Measurements from ENCODE around the gene ARHGAP45.
"Not testable (repeated sequence)": the region's sequence is repeated elsewhere in the genome, so short reads cannot be mapped to it uniquely, and the experiment has no call there.

Gene ARHGAP45

DNA sequence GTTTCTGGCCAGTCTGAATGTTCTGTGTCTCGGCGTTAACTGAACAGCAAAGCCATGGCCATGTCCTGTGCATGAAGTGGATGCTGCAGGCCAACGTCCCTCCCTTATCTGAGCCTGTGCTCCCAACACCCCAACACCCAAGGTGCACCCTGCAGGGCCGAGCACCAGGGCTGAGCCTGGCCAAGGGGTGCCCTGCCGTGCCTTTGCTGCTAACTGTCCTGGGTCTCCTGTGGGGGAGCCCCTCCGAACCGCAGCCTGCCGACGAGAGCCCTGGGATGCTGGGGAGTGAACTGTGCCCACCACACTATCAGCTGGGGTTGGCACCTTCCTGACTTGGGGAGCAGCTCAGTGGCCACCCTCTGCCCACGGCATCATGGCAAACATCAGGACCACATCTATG is 54.4 kb downstream of the ARHGAP45 start:
- no peak for DNase-seq

DNA sequence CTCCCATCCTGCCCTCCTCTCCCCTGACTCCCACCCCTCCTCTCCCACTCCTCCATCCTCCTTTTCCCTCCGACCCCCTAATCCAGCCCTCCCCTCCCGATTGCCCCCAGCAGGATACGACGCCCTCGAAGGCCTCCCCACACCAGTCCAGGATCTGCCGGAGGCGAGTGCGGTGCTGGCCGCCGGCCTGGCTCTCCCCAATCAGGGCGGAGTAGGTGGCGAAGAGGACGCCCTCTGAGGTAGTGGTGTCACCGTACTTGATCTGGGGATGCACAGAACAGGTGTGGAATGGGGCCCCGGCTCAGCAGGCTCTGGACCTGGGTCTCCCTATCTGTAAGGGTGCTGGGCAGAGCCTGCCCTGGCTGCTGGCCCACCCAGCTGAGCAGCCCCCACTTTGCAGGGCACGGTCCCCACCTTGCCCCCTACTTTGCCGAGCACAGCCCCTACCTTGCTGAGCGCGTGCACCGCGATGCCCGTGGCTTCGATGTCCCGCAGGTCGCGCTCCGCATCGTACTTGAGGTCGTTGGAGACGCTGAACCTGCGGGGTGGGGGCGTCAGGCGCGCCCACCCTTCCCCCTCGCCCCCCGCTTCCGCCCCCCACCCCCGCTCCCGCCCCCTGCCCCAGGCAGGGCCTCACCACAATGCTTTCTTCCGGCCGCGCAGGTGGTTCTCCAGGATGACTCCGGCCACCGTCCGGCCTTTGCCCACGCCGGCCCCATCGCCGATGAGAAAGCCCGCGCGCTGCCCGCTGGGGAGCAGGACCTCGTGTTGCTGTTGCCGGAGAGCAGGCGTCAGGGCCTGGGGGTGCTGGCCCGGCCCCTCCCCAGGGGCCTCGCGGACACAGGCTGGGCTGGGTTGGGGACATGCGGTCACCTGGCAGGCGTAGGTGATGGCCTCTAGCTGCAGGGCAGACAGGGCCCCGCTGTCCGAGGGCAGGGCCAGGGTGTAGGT is 55.3 kb downstream of the ARHGAP45 start:
- DNase-seq = no peak

DNA sequence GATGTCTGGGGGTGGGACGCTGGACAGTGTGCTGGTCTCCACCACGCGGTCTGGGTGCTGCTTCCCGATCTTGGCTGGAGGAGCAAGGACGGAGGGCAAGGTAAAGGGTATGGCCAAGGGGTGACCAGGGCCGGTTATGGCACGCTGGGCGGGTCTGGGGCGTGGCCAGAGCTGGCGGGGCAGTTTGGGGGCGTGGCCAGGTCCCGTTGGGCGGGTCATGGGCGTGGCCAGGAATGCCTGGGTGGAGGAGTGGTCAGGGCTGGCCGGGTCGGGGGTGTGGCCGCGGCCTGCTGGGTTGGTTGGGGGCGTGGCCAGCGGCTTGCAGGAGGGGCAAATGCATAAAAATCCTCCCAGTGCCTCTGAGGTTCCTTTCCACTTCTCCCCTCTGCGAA is 56.0 kb downstream of the ARHGAP45 start:
- DNase-seq = no peak

DNA sequence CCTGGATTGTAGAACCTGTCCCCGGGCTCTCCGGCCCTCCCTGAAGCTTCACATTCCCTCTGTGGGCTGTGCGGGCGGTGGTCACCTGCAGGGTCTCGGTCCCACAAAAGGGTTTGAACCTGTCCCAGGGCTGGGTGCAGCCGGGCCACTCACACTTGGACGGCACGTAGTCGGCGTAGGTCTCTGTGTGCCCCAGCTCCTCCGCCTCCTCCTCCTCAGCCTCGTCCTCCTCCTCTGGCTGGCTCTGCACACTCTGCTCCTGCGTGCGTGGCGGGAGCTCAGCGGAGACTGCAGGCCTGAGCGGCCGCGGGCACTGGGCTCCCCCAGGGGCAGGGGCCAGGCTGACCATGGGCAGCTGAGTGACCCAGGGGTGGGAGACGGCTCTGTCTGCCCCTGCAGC is 56.4 kb downstream of the ARHGAP45 start:
- no peak for DNase-seq

DNA sequence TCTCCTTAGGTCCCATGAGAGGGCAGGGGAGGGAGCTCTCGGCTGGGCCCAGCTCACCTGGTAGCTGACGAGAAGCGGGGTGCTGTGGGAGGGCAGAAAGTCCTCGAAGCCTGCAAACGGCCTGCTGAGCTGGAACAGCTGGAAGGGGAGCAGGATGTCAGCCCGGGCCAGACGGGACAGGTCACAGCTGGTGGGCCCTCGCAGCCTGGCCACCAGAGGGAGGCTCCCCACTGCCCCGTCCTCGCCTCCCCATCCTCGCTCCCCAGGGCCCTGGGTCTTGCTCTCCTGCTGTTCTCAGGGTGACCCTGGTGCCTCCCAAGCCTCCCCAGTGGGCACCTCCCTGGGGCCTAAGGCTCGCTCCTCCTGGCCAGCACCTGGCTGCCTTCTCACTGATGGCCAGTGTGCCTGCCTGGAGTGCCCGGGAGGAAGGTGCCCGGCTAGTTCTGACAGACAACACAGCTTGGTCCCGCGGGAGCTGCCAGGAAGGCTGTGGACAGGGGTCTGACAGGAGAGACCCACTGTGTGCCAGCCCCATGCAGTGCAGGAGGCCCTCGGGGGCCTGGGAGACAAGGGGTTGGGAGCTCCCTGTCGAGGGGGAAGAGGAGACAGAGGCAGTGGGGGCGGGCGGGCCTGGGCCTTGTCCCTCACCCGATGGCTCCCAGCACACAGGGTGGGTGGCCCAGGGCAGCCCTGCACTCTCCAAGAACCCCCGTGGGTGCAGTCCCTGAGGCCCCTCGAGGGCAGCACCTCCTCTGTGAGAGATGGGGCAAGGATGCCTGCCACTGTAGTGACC is 57.1 kb downstream of the ARHGAP45 start:
- DNase-seq = no peak

DNA sequence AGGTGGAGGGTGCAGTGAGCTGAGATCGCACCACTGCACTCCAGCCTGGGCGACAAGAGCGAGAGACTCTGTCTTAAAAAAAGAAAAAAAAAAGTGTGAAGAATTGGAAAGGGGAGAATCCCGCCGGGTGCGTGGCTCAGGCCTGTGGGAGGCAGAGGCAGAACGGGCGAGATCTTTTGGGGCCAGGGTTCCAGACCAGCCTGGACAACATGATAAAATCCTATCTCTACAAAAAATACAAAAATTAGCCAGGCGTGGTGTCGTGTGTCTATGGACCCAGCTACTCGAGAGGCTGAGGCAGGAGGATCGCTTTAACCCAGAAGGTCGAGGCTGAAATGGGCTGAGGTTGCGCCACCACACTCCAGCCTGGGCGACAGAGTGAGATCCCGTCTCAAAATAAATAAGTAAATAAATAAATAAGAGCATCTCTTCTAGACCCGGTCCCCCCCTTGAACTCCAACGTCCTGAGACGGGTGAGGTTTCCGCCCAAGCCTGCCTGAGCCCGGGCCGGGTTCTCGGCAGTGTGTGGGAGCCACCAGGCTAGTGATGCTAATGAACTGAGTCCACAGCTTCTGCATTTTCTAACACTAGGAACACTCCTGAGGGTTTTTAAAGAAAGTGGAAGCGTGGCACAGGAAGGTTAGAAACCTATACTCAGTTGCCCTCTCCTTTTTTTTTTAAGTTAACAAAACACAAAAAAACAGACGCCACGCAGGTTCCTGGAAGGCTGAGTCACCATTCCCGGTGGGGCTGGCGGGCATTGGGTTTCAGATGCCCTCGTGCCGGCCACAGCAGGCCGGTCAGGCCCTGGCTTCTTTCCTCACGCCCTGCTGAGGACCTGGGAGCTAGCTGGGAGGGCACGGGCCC is 58.9 kb downstream of the ARHGAP45 start:
- no peak for DNase-seq

DNA sequence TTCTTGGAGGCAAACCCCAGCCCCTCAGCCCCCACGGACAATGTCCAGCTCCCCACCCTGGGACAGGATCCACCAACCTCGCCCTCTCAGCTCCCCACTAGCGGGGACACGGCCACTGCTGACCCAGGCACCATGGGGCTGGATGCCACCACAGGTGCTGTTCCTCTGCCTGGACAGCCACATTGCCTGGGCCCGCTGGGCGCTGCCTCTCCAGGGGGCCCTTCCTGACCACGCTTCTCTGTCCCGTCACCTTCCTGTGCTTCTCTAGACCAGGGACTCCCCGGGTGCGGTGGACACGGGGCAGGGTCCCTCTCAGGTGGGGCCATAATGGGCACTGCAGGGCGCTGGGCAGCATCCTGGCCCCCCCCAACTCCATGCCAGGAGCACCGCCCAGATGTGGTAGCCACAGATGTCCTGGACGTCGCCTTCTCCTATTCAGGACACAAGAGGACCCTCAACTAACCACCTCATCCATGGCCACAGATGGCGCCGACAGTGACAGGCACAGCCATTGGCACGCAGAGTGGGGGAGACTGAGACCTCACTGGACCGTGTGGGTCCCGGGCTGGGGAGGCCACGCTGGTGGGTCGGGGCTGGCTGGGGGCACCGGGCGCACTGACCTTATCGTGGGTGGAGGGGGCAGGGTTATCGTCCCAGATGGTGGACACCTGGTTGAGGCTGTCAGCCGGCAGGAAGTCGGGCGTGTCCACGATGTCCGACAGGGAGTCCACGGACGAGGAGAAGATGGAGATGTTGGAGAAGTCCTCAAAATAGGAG is 60.2 kb downstream of the ARHGAP45 start:
- no peak for DNase-seq

DNA sequence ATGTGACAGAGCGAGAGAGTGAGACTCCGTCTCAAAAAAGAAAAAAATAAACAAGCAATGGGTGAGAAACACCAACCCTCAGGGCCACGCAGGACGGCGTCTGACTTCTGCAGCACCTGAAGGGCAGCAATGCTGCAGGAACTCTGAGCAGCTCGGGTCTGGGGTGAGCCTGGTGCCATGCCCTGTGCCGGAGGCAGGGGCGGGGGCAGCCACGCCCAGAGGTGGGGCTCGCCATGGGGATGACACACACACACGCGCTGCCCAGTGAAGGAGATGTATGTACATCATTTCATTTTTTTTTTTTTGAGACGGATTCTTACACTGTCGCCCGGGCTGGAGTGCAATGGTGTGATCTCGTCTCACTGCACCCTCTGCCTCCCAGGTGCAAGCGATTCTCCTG is 61.1 kb downstream of the ARHGAP45 start:
- no peak for DNase-seq

DNA sequence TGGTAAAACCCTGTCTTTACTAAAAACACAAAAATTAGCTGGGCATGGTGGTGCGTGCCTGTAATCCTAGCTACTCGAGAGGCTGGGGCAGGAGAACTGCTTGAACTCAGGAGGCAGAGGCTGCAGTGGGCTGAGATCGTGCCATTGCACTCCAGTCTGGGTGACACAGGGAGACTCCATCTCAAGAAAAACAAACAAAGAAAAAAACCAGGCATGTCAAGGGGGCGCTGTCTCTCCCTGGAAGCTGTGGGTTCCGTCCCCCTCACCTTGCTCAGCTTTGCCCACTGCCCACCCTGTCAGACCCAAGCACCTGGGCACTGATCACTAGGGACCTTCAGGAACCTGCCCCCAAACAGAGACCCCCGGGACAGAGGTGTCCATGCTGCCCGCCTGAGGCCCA is 62.1 kb downstream of the ARHGAP45 start:
- not testable (repeated sequence) for DNase-seq

DNA sequence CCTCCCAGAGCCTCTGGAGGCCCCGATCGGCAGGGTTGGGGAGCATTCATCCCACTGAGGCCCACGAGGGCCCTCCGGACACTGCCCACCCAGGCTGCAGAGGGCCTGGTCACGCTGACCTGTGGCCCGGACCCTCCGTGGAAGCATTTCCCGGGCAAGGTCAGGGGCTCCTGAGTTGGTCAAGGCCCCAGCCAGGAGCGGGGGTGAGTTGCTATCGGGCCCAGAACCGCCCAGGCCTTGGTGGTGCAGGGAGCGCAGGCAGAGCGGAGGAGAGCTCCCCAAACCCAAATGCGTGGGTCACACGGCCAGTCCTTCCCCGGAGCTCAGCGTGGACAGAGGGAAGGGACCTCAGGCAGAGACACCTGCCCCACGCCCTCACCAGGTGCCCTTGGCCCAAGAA is 62.6 kb downstream of the ARHGAP45 start:
- DNase-seq = no peak

DNA sequence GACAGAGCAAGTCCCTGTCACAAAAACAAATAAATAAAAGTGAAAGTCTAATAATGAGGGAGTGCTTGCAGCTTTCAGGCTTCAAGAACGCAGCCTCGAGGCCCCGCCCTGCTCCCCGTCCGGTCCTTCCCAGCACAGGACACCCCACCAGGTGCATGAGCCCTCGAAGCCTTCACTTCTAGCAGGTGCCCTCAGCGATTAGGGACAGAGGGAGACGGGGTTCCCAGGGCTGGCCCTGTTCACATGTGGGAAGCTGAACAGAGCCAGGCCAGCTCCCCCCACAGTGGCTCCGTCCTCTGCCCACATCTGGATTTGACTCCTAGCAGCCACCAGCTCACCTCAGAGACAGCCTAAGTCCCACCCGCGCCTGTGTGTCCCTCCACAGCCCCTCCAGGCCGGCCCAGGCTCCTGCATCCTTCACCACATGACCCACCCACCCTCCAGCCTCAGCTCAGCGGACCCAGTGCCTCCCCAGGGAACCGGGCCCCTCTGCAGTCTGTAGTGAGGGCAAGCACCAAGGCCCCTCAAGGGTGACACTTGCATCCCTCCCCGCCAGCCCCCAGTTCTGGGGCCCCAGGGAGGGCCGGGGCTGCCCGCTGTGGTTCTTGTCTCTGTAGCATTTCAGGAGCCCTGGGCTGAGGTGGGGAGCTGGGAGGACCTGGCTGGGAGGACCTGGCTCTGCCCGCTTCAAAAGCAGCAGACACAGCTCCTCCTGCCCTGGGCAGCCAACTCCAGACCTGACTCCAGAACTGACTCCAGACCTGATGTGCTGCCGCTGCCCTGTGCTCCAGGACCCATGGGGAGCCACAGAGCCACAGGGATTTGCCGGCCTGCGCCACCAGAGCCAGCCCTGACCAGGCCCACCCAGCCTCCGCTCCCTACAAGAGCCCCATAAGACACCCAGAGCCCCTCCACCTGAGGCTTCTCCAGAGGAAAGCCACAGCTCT is 64.1 kb downstream of the ARHGAP45 start:
- no peak for DNase-seq

DNA sequence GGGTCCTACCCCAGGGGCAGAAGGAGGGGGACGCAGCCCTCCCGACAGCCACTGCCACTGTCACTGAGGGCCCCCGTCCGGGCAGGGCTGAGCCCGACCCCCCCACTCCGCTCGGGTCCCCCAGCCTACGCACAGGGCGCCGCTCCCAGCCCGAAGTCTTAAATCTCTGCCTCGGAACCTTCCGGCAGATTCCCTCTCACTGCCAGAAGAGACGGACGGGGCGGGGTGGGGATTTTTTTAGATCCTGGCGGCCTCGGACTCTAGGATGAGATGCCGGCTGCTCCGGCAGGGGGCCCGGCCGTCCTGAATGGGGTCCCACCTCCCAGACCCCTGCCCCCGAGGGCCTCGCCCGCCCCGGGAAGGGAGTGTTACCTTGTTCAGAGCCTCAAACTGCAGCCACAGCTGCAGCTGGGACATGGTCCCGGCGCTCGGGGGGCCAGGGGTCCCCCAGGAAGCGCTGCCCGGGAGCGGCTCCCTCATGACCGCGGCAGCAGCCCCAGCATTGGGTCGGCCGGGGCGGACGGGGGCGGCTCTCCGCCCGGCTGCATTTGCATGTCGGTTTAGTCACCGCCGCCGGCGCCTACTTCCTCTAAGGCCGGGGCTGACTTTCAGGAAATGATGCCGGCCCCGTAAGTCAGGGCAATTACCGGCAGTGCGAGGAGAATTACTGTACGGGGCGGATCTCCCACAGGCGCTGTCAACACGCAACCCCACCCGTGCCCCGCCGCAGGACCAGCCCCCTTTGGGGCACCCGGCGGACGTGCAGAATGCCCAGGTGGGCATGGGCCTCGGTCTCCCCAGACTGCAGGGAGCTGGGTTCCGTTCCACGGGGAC is 65.0 kb downstream of the ARHGAP45 start:
- no peak for DNase-seq

DNA sequence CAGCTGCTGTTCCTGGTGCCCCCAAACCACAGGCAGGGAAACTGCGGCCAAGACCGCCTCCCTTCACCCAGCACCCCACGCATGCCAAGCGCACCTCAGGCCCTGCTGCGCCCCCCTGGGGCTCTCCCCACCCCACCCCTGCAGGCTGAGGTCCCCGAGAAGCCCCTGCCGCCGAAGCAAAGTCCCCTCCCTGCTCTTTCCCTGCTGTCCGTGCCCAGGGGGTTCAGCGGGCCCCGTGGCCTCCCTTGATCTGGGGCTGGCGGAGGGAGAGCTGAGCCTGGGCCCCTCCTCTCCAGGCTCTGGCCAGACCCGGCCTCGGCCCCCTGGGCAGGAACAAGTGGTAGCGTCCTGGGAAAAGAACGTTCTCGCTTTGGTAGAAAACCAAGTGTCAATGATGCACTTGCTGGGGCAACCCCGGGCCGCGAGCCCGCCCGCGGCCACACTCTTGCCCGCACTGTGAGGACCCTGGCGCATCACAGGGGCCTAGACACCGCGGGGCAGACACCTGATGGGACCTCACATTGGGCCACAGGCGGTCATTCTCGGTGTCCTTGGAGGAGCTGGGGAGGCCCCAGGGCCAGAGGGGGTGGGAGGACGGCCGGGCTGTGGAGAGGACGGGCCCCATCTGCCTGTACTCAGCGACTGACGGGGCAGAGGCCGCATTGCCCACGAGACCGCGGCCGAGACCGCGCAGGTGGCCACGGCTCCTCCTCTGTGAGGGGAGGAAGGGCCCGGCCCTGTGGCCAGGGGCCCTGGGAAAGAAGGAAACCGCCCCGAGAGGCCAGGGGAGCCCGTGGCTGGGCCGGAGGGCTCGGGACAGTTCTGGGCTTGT is 65.8 kb downstream of the ARHGAP45 start:
- no peak for DNase-seq

DNA sequence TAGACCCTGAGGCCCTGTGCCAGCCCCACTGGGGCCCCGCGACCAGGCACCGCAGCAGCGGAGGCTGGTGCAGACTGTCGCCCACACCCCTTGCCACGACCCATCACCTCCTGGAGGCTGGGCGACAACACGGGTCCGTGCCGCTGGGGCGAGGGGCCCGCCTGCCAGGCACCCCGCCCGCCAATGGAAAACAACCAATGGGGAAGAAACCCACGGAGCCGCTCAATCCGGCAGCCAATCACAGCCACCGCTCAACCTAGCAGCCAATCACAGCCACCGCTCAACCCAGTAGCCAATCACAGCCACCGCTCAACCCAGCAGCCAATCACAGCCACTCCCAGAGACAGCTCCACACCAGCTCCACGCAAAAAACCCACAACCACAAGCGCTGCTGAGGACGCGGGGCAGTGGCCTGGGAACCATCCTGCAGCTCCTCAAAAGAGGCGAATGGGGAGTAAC is 66.5 kb downstream of the ARHGAP45 start:
- no peak for DNase-seq

DNA sequence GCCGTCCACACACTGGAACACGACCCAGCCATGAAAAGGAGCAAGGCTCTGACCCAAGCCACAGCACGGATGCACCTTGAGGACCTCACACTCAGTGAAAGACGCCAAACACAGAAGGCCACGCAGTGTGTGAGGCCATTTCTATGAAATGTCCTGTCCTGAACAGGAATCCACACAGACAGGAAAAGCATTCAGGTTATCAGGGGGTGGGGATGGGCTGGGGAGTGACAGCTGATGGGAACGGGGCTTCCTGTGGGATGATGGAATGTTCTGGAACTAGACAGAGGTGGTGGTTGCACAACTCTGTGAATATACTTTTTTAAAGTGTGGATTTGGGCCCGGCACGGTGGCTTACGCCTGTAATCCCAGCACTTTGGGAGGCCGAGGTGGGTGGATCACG is 67.5 kb downstream of the ARHGAP45 start:
- DNase-seq = no peak

DNA sequence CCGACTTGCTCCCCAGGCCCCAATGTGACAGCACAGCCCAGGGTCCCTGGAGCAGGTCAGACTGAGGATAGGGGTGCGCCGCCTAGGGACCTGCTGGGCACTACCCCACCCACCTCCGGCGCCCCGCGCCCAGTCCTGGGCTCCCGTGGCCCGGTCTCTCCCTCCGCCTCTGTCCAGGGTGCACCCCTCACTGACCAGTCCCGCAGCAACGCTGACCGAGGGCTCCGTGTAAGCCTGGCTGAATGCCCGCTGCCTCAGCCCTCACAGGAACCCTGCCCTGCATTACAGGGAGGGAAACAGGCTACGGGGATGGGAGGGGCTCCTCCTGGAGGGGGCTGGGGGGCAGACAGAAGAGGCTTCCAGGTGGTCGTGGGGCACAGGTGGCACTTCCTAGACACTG is 68.5 kb downstream of the ARHGAP45 start:
- DNase-seq = no peak

DNA sequence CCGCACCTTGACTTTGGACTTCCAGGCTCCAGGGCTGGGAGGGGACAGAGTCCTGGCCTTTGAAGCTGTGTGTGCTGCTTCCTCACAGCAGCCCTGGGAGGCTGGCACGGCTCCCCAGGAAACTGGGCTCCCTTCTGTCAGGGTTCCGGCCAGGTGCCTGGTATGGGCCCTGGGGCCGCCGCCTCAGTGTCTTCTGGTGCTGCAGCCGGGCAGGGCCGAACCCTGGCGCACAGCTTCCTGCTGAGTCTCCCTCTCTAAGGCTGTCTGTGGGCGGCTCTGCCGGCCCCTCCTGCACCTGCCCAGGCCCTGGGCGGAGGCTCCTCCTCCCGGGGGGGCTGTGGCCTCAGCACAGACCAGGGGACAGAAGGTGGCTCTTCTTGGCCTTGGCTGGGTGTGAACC is 69.2 kb downstream of the ARHGAP45 start:
- DNase-seq = no peak
